ENCODE data around the gene EIF4E.

Gene EIF4E

DNA sequence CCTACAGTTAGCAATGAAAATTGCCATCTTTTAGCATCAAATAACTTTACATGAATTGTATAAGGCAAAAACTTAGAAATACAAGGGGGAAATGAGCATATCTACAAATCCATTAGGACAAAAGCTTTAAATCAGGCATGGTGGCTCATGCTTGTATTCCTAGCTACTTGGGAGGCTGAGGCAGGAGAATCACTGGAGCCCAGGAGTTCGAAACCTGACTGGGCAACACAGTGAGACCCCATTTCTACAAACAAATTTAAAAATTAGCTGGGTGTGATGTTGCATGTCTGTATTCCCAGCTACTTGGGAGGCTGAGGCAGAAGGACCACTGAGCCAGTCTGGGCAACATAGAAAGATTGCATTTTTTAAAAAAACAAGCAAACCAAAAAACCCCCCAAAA is 61.3 kb downstream of the EIF4E start:
- DNase-seq (ENCODE audit: low read depth, low spot score): no peak
- ChIA-PET CTCF (no interaction called here), POLR2A (no interaction called here)
- no peak overlapping the region for H3K4me3 ChIP-seq (ENCODE audit: low read depth, low read length)
- TF ChIP-seq CTCF (IDR thresholded peaks at IDR 0.05; ENCODE audit: insufficient read depth, low read length, missing control alignments): no peak

DNA sequence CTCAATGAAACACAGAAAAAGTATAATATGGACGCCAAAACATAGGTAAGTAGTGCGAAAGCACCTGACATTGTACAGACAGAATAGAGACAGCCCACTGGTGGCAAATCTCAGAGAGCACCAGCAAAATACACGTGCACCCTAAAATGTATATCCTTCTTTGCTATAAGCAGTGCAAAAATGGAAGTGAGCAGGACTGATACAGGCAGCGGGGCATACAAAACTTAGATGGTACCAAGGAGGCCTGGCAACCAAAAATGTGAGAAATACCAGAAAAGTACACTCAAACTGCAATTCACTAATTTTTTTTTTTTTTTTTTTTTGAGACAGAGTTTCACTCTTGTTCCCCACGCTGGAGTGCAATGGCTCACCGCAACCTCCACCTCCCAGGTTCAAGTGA is 63.9 kb downstream of the EIF4E start:
- TF ChIP-seq CTCF (IDR thresholded peaks at IDR 0.05; ENCODE audit: insufficient read depth, low read length, missing control alignments): no peak
- DNase-seq (ENCODE audit: low read depth, low spot score): no peak
- H3K4me3 ChIP-seq (ENCODE audit: low read depth, low read length): no peak overlapping the region
- ChIA-PET CTCF (no interaction called here), POLR2A (no interaction called here)

DNA sequence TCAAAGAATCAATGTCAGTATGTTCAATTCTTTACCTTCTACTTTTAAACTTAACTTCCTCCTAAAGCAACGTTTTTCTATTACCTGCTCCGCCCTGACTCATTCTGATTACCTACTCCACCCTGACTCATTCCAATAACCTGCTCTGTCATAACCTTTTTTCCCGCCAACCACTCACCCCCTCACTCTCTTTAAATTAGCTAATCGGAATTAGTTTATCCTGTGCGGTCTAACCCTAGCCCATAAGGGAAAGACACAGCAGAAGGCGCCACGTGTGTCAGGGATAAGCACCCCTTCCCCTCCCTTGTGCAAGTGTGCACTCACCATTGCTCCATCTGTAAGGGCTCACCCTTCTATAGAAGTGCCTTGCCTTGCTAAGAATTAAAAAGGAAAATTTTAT is 64.4 kb downstream of the EIF4E start:
- H3K4me3 ChIP-seq (ENCODE audit: low read depth, low read length): no peak overlapping the region
- ChIA-PET CTCF (no interaction called here), POLR2A (no interaction called here)
- no peak for TF ChIP-seq CTCF (IDR thresholded peaks at IDR 0.05; ENCODE audit: insufficient read depth, low read length, missing control alignments)
- no peak for DNase-seq (ENCODE audit: low read depth, low spot score)

DNA sequence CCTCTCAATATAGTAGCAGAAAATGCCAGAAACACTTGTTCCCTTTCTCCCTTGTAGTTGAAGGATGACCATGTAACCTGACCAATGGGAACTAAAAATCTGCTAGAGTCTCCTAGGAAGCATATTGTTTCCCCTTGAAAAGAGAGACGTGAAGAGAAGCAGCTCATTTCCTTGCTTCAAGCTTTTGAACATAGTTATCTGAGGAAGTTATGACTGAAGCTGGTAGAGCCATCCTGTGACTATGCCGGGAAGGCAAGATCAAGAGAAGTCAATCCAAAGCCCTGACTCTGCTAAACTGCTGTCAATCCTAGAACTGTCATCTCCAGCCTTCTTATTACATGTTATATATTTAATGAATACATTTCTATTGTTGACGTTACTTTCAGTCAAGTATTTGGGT is 66.6 kb downstream of the EIF4E start:
- CTCF ChIA-PET: no interaction called here
- DNase-seq (ENCODE audit: low read depth, low spot score): no peak
- no peak overlapping the region for H3K4me3 ChIP-seq (ENCODE audit: low read depth, low read length)
- TF ChIP-seq CTCF (IDR thresholded peaks at IDR 0.05; ENCODE audit: insufficient read depth, low read length, missing control alignments): no peak
- POLR2A ChIA-PET: no interaction called here

DNA sequence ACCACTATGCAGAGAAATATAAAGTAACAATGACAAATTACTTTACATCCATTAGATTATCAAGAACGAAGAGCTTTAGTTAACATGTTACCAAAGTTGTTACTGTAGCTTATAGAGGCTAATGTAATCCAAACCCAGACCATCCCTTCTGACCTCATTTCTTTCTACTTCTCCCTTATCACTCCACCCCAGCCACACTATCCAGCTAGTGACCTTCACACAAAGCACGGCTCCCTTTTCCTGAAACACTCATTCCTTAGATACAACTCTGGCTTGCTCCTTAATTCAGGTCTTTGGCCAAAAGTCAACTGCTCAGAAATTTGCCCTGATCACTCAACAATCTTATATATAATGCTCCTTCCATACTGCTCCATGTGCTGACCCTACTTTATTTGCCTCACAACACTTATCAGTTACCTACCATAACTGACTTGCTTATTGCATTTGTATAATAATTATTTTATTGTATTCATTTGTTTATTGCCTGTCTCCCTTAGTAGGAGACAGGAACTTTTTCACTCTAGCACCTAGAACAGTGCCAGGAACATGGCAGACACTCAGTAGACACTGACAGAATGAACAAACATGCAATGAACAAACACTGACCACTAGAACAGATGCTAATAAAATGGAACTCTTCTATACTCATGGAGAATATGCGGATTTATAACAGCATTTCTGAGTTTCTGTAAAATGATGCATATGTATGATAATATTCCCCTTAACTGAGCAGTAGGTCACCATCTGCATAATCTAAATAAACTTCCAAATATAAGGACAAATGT is 67.6 kb downstream of the EIF4E start:
- POLR2A ChIA-PET: no interaction called here
- no peak for DNase-seq (ENCODE audit: low read depth, low spot score)

DNA sequence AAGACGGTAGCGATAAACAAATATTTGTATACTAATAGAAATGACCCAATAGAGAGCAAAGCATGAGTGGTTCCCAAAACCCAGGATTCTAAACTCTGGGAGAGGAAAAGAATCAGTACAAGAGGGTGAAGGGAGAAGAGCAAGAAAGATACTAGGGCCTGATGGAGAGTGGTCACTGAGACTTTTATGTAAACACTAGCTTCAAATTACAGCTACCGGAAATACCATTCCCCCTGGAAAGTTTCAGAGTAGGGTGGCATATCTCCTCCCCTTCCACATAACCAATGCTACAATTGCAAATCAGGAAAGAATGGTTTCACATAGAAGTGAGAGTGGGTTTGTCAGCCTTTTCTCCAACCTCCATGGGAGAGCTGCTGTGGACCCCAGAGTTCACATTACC is 77.1 kb downstream of the EIF4E start:
- peak; percentile 7 for DNase-seq (ENCODE audit: low read depth, low spot score)
- no peak overlapping the region for H3K4me3 ChIP-seq (ENCODE audit: low read depth, low read length)
- TF ChIP-seq CTCF (IDR thresholded peaks at IDR 0.05; ENCODE audit: insufficient read depth, low read length, missing control alignments): no peak
- ChIA-PET POLR2A (no interaction called here), CTCF (interaction anchor here (1.2 kb wide), 1 partner anchor 453 kb away, joined by 3 read pairs; no protein-coding TSS in a partner anchor)

More for the DNA sequence above, 67.6 kb downstream of the EIF4E start:
- no peak for TF ChIP-seq CTCF (IDR thresholded peaks at IDR 0.05; ENCODE audit: insufficient read depth, low read length, missing control alignments)
- H3K4me3 ChIP-seq (ENCODE audit: low read depth, low read length): no peak overlapping the region
- CTCF ChIA-PET: interaction anchor here (0.9 kb wide), 1 partner anchor 9 kb away, joined by 3 read pairs; no protein-coding TSS in a partner anchor
